Uterus (tissue), 4 donors: ENCODE data around the gene CMTM2. TPM values are rescaled to one million over a fixed set of nuclear protein-coding genes. Genes with fewer than 3 reads are reported as not detected.

Source experiments
- DNase-seq, 2 donors: peaks; one replicate each; pipeline ENCODE4 v3.0.0-alpha.2; 2019 to 2020
- H3K27ac ChIP-seq, 2 donors: fragments of 200-600 bp; sonication (generic); 1 replicate in 1 of 2; 2 replicates in 1 of 2; pipeline ENCODE4 v1.5.1; 2016 to 2018
- H3K27me3 ChIP-seq, 2 donors: fragments of 200-600 bp; sonication (generic); one replicate each; pipeline ENCODE4 v1.5.1; 2018 to 2019; ENCODE audit warnings: control low read depth in 1 of 2
- H3K36me3 ChIP-seq, 2 donors: fragments of 200-600 bp; sonication (generic); one replicate each; pipeline ENCODE4 v1.5.1; 2019; ENCODE audit warnings: control low read depth in 1 of 2
- H3K4me1 ChIP-seq, 2 donors: fragments of 200-600 bp; sonication (generic); one replicate each; pipeline ENCODE4 v1.5.1; 2018 to 2019; ENCODE audit warnings: control low read depth in 1 of 2
- H3K4me3 ChIP-seq, 2 donors: fragments of 200-600 bp; sonication (generic); 1 replicate in 1 of 2; 2 replicates in 1 of 2; pipeline ENCODE4 v1.5.1; 2018 to 2019; ENCODE audit warnings: mild to moderate bottlenecking in 1 of 2
- H3K9me3 ChIP-seq, 2 donors: fragments of 200-600 bp; sonication (generic); one replicate each; pipeline ENCODE4 v1.5.1; 2019; ENCODE audit warnings: control low read depth in 1 of 2
- CTCF ChIP-seq, 4 experiments: fragments of 200-600 bp in 2 of 4; fragments of 450-650 bp in 2 of 4; sonication (generic) in 2 of 4; IDR thresholded peaks; one replicate each; pipeline ENCODE4 v1.5.1; 2016 to 2019; ENCODE audit warnings: antibody characterized with exemption in 4 of 4, mild to moderate bottlenecking in 2 of 4, moderate library complexity in 1 of 4
- POLR2A ChIP-seq, 2 donors: fragments of 450-650 bp; IDR thresholded peaks; one replicate each; pipeline ENCODE4 v1.6.1; 2016; ENCODE audit warnings: antibody characterized with exemption in 2 of 2, mild to moderate bottlenecking in 1 of 2, moderate library complexity in 1 of 2
- intact Hi-C: fragments of 100-400 bp; cut with DNase I; formaldehyde crosslinking; loops from one replicate; pipeline ENCODE4 v1.15.1; 2023; ENCODE audit warnings: low total_unique reads
- total RNA-seq, 4 donors: library from RNA; depleted of rRNA in 3 of 4; stranded (reverse); fragments of >200 nt in 3 of 4; gene quantifications; one replicate each; pipeline versions ENCODE4 v1.1.0 to v1.2.4, GENCODE V29; 2014 to 2023
- donor health status: DM: yes; HTN: yes; CAD: no.

Gene CMTM2
- total RNA-seq, 4 donors from 2014 or later = 1.2 TPM; not detected in 3

GRCh38 chr16:66549284-66550131 lies 29.8 kb upstream of the CMTM2 start, which contains the start of gene TK2:
Gene TK2 (minus strand): TSS chr16:66550122. CDS start chr16:66550061, 61 bp downstream.
- H3K9me3 ChIP-seq = no peaks in the 10 kb centered on the region
- peak within 1 kb of the TSS; percentile 99 for H3K27ac ChIP-seq
- no peaks in the 10 kb centered on the region for H3K36me3 ChIP-seq
- H3K27me3 ChIP-seq = no peaks in the 10 kb centered on the region
- peak; percentile 61 to 73 for DNase-seq
- TF ChIP-seq CTCF (IDR thresholded peaks at IDR 0.05) (peak in 2 of 4 experiments; percentile 31 to 40), POLR2A (IDR thresholded peaks at IDR 0.05) (peak; percentile 15 to 68)
- intact Hi-C loops = no loop called here
- peak within 1 kb of the TSS; percentile 73 to 80 for H3K4me3 ChIP-seq
- no peaks in the 10 kb centered on the region for H3K4me1 ChIP-seq

GRCh38 chr16:66551348-66551759 lies 27.9 kb upstream of the CMTM2 start:
- Histone ChIP-seq H3K9me3 (no peaks in the 10 kb centered on the region), H3K27ac (peak overlapping the region; percentile 96 to 99), H3K36me3 (no peaks in the 10 kb centered on the region), H3K27me3 (no peaks in the 10 kb centered on the region), H3K4me1 (no peaks in the 10 kb centered on the region), H3K4me3 (no peak overlapping the region)
- intact Hi-C loops = no loop called here
- no peak for DNase-seq
- TF ChIP-seq CTCF (IDR thresholded peaks at IDR 0.05) = peak in 1 of 4 experiments; percentile 1
- TF ChIP-seq POLR2A (IDR thresholded peaks at IDR 0.05) = no peak

GRCh38 chr16:66551788-66552285 lies 27.4 kb upstream of the CMTM2 start:
- intact Hi-C loops = no loop called here
- no peaks in the 10 kb centered on the region for H3K9me3 ChIP-seq
- no peaks in the 10 kb centered on the region for H3K4me1 ChIP-seq
- no peak for DNase-seq
- H3K27me3 ChIP-seq = no peaks in the 10 kb centered on the region
- no peak for TF ChIP-seq CTCF (IDR thresholded peaks at IDR 0.05)
- TF ChIP-seq POLR2A (IDR thresholded peaks at IDR 0.05) = no peak
- peak overlapping the region; percentile 96 to 99 for H3K27ac ChIP-seq
- H3K36me3 ChIP-seq = no peaks in the 10 kb centered on the region
- peak overlapping the region; percentile 57 to 77 for H3K4me3 ChIP-seq

DNA sequence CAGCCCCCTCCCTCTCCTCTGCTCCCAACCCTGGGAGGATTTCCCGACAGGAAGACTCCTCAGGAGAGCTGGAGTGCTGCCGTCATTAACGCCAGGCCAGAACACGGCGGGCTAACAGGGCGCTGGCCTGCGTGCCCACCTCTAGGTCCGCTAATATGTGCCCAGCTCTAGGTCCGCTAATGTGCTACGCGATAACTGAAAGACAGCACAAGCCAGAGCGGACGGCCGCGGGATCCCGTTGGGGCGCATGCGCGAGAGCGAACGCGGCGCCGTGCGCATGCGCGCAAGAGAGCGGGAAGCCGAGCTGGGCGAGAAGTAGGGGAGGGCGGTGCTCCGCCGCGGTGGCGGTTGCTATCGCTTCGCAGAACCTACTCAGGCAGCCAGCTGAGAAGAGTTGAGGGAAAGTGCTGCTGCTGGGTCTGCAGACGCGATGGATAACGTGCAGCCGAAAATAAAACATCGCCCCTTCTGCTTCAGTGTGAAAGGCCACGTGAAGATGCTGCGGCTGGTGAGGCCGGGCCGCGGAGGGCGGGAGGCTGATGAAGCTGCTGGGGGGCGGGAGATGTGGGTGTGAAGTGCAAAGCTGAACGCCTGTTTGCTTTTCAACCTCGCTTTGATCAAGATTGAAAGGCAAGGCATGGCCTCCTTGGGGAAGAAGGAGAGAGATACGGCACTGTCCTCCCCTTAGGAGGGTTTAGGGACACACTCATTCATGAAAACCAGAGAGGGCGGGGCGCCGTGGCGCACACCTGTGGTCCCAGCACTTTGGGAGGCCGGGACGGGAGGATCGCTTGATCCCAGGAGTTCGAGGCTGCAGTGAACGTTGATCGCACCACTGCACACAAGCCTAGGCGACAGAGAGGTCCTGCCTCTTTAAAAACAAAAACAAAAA lies 26.7 kb upstream of the CMTM2 start, which contains the start of gene CKLF:
CKLF (plus strand) TSS at position 291 of the 892 bp plus-strand sequence; CDS start at position 431, 140 bp downstream.
- intact Hi-C loops = no loop called here
- peak in 2 of 4 experiments; percentile 14 to 20 for TF ChIP-seq CTCF (IDR thresholded peaks at IDR 0.05)
- peak; percentile 74 to 85 for TF ChIP-seq POLR2A (IDR thresholded peaks at IDR 0.05)
- Histone ChIP-seq H3K27ac (peak within 1 kb of the TSS; percentile 96 to 99), H3K36me3 (no peaks in the 10 kb centered on the region), H3K4me3 (peak within 1 kb of the TSS; percentile 57 to 77), H3K9me3 (no peaks in the 10 kb centered on the region), H3K27me3 (no peaks in the 10 kb centered on the region), H3K4me1 (no peaks in the 10 kb centered on the region)
- peak; percentile 85 to 92 for DNase-seq
